Measurements from ENCODE around the gene EPHA6. TPM values are rescaled to one million over a fixed set of nuclear protein-coding genes. Genes with fewer than 3 reads are reported as not detected.

EPHA6 gene
- total and polyA plus RNA-seq, 9 donors: 2.0 to 20.9 (median 9.2) TPM

DNA sequence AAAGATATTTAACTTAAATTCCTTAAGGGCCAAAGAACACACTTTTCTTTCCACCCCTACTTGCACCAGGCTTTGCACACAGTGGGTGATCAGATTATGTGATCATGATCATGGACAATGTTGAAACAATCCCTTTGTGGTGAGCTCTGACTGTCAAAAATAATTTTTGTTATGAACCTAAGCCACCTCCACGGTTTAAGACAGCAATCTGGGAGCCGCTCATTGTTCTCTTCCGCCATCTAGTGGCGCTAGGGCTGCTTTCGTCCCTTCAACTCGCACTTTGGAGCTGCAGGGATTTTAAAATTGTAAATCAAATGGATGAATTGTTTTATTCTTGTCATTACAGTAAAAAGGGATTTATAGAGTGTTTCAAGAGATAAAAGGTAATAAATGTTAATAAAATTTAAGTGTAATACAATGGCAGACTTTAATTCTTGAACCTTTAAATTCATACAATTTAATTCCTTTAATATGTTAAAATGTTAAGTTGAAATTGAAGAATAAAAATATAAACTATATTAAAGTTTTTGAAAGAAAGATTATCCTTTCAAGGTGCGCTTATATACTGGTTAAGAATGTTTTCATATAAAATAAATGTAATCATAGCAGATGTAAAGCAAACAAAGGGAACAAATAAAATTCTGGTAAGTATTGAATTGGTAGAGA lies 904.9 kb downstream of the EPHA6 start:
- intact Hi-C loops (cut with DNase I): no loop called here
- H3K4me1 ChIP-seq (ENCODE audit: insufficient read depth): no peaks in the 10 kb centered on the region
- no peaks in the 10 kb centered on the region for H3K9me3 ChIP-seq
- no peak overlapping the region for H3K4me3 ChIP-seq
- H3K27me3 ChIP-seq: no peaks in the 10 kb centered on the region
- 6% methylated on average over 7 of the region's 7 CpGs for WGBS, 3 donors
- TF ChIP-seq EP300 (IDR thresholded peaks at IDR 0.05): no peak
- peak; percentile 24 to 59 (median 51) for TF ChIP-seq CTCF (IDR thresholded peaks at IDR 0.05)
- DNase-seq: peak; percentile 47 to 71 (median 65)
- H3K36me3 ChIP-seq: no peaks in the 10 kb centered on the region
- no peak overlapping the region for H3K27ac ChIP-seq

DNA sequence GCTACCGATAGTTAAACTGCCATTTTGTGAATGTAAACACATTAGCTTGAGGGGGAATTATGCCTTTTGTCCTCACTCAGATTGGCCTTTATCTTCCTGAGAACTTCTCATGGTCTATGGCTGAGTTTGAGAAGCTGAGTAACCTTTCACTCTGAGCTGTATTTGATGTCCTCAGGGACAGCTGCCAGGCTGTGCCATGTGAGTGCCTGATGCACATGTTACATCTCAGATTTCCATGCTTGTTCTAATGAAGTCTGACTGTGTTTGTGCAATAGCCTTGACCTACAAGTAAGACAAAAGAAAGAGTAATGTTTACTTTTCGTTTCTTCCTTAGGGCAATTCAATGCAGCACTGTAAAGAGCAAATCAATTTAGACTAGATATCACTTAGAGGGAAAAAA lies 906.0 kb downstream of the EPHA6 start:
- no peak overlapping the region for H3K27ac ChIP-seq
- no peaks in the 10 kb centered on the region for H3K36me3 ChIP-seq
- H3K9me3 ChIP-seq: no peaks in the 10 kb centered on the region
- no peaks in the 10 kb centered on the region for H3K27me3 ChIP-seq
- intact Hi-C loops (cut with DNase I): no loop called here
- no peak overlapping the region for H3K4me3 ChIP-seq
- DNase-seq: no peak
- 55 to 69% (median 60%) methylated on average over 2 of the region's 2 CpGs for WGBS, 3 donors
- no peaks in the 10 kb centered on the region for H3K4me1 ChIP-seq (ENCODE audit: insufficient read depth)
- TF ChIP-seq EP300 (IDR thresholded peaks at IDR 0.05) (no peak), CTCF (IDR thresholded peaks at IDR 0.05) (no peak), POLR2A (IDR thresholded peaks at IDR 0.05) (no peak)

- TF ChIP-seq POLR2A (IDR thresholded peaks at IDR 0.05) (no peak), CTCF (IDR thresholded peaks at IDR 0.05) (no peak), EP300 (IDR thresholded peaks at IDR 0.05) (no peak)
- Histone ChIP-seq H3K27ac (no peak overlapping the region), H3K4me3 (no peak overlapping the region), H3K4me1 (ENCODE audit: insufficient read depth) (no peaks in the 10 kb centered on the region), H3K9me3 (no peaks in the 10 kb centered on the region), H3K36me3 (no peaks in the 10 kb centered on the region), H3K27me3 (no peaks in the 10 kb centered on the region)
- WGBS, 3 donors: 76 to 91% (median 83%) methylated on average over 2 of the region's 2 CpGs
- intact Hi-C loops (cut with DNase I): no loop called here
- no peak for DNase-seq
These were observed 907.1 kb downstream of the EPHA6 start for GRCh38 chr3:97721446-97721845.

- Histone ChIP-seq H3K4me1 (ENCODE audit: insufficient read depth) (no peaks in the 10 kb centered on the region), H3K4me3 (no peak overlapping the region), H3K27ac (no peak overlapping the region), H3K36me3 (no peaks in the 10 kb centered on the region), H3K27me3 (no peaks in the 10 kb centered on the region), H3K9me3 (no peaks in the 10 kb centered on the region)
- intact Hi-C loops (cut with DNase I): no loop called here
- no peak for TF ChIP-seq CTCF (IDR thresholded peaks at IDR 0.05)
- no peak for TF ChIP-seq POLR2A (IDR thresholded peaks at IDR 0.05)
- TF ChIP-seq EP300 (IDR thresholded peaks at IDR 0.05): no peak
- 32 to 44% (median 42%) methylated on average over 3 of the region's 3 CpGs for WGBS, 3 donors
- DNase-seq: no peak
These were observed 922.5 kb downstream of the EPHA6 start for GRCh38 chr3:97736928-97737327.
